HCEC 1CT (cell line): ENCODE measurements around the gene CHIC1.
"Not testable (repeated sequence)": the region's sequence is repeated elsewhere in the genome, so short reads cannot be mapped to it uniquely, and the experiment has no call there.

ENCODE experiments used
- DNase-seq: peaks from one replicate; pipeline ENCODE4 v3.0.0-alpha.2; 2017

The CHIC1 gene

GRCh38 chrX:73562984-73563737 lies at the start of gene CHIC1:
TSS of gene CHIC1 (plus strand) at chrX:73563197. CDS start at chrX:73563285, 88 bp downstream.
- peak; percentile 54 for DNase-seq

- not testable (repeated sequence) for DNase-seq
Measured at GRCh38 chrX:73522823-73523222, 40.2 kb upstream of the CHIC1 start.

GRCh38 chrX:73524906-73525305 lies 38.1 kb upstream of the CHIC1 start:
- DNase-seq: no peak

GRCh38 chrX:73525928-73526690 lies 36.9 kb upstream of the CHIC1 start:
- no peak for DNase-seq

- DNase-seq: not testable (repeated sequence)
Measured at GRCh38 chrX:73531655-73532054, 31.3 kb upstream of the CHIC1 start.

GRCh38 chrX:73556159-73556558 lies 6.8 kb upstream of the CHIC1 start:
- no peak for DNase-seq

GRCh38 chrX:73561801-73562200 lies 1.2 kb upstream of the CHIC1 start:
- DNase-seq: no peak

GRCh38 chrX:73562458-73562857 lies 539 bp upstream of the CHIC1 start:
- DNase-seq: no peak

GRCh38 chrX:73563738-73564068 lies 706 bp downstream of the CHIC1 start:
- peak; percentile 10 for DNase-seq

- DNase-seq: peak; percentile 74
Measured at GRCh38 chrX:73577361-73577760, 14.4 kb downstream of the CHIC1 start.

GRCh38 chrX:73581002-73581628 lies 18.1 kb downstream of the CHIC1 start:
- DNase-seq: no peak

GRCh38 chrX:73597758-73598157 lies 34.8 kb downstream of the CHIC1 start:
- not testable (repeated sequence) for DNase-seq

- no peak for DNase-seq
Measured at GRCh38 chrX:73615022-73615421, 52.0 kb downstream of the CHIC1 start.

GRCh38 chrX:73641669-73642068 lies 78.7 kb downstream of the CHIC1 start:
- not testable (repeated sequence) for DNase-seq

GRCh38 chrX:73647212-73647611 lies 84.2 kb downstream of the CHIC1 start:
- DNase-seq: no peak

- DNase-seq: no peak
Measured at GRCh38 chrX:73647632-73648322, 84.8 kb downstream of the CHIC1 start.

GRCh38 chrX:73661322-73661721 lies 98.3 kb downstream of the CHIC1 start:
- not testable (repeated sequence) for DNase-seq

GRCh38 chrX:73668779-73669178 lies 105.8 kb downstream of the CHIC1 start:
- DNase-seq: no peak

GRCh38 chrX:73681408-73681807 lies 118.4 kb downstream of the CHIC1 start:
- DNase-seq: no peak

GRCh38 chrX:73683236-73683859 lies 120.4 kb downstream of the CHIC1 start:
- peak; percentile 37 for DNase-seq

GRCh38 chrX:73707014-73707413 lies 144.0 kb downstream of the CHIC1 start:
- DNase-seq: not testable (repeated sequence)

- DNase-seq: no peak
Measured at GRCh38 chrX:73728602-73729001, 165.6 kb downstream of the CHIC1 start.
